Activated CD4-positive, alpha-beta T cell treated with anti-CD3 and anti-CD28 coated beads, Interleukin-2, amount 50 U/mL, for 1 hour (primary cell): ENCODE data around the gene GFER.
"Not testable (repeated sequence)": the region's sequence is repeated elsewhere in the genome, so short reads cannot be mapped to it uniquely, and the experiment has no call there.

Experiments
- DNase-seq: peaks from one replicate; pipeline ENCODE4 v3.0.0-alpha.2; 2020

GFER gene

GRCh38 chr16:2008009-2008526 is 24.1 kb downstream of the GFER start:
- DNase-seq: no peak

GRCh38 chr16:2008631-2009163 is 24.7 kb downstream of the GFER start:
- DNase-seq: no peak

DNA sequence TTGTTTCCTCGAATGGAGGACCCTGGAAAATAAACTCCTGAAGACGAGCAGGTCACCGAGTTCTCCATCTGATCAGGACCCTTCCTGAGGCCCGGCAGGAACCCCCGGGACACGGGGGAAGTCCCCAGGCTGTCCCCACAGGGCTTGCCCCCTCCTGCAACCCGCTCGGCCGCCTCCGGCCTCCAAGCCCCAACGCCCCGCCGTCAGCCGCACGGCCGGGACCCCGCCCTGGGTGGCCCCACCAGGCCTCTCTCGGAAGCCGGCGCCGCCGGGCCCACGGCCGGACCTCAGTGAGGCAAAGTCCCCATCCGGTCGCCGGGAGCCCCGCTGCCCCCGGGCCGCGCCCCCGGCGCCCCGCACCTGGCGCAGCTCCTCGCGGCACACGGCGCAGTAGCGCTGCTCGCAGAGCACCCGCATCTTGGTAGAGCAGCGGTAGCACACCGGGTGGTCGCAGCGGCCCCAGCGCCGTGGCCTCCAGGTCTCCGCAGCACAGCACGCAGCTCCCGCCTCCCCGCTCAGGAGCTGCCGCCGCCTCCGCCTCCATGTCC is 25.2 kb downstream of the GFER start:
- DNase-seq: no peak

- DNase-seq: peak; percentile 74
Observed at GRCh38 chr16:2009791-2010510, 26.0 kb downstream of the GFER start, which contains the start of gene ZNF598. Gene ZNF598 (minus strand): TSS chr16:2009821.

- DNase-seq: not testable (repeated sequence)
Observed at GRCh38 chr16:2011726-2012125, 27.7 kb downstream of the GFER start.

DNA sequence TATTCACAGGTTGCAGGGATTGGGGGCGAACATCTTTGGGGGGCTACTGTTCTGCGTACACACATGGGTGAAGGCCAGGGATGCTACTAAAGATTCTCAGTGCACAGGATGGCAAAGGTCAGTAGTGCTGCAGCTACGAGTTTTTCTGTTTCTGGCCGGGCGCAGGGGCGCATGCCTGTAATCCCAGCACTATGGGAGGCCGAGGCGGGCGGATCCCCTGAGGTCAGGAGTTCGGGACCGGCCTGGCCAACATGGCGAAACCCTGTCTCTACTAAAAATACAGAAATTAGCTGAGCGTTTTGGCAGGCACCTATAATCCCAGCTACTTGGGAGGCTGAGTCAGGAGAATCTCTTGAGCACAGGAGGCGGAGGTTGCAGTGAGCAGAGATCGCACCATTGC is 29.5 kb downstream of the GFER start:
- no peak for DNase-seq

DNA sequence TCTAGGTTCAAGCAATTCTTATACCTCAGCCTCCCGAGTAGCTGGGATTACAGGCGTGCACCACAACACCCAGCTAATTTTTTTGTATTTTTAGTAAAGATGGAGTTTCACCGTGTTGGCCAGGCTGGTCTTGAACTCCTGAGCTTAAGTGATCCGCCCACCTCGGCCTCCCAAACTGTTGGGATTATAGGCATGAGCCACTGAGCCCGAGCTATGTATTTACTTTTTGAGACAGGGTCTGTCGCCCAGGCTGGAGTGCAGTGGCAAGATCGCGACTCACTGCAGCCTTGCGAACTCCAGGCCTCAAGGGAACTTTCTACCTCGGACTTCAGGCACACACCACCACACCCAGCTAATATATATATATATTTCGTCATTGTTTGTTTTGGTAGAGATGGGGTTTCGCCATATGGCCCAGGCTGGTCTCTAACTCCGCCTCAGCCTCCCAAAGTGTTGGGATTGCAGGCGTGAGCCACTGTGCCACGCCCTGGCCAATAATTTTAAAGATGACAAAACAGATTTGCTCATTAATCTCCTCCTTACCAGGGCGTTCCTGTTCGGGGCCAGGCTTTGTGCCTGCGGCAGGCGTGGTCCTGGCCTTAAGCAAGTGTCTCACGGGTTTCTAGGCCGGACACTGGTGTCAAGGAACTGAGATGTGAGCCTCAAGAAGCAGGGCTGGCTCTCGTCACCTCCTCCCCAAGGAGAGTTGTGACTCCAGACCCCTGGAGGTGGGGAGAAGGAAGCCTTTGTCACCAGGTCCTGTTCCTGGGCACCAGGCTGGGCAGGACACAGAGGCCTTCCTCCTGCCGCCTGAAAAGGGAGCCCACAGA is 31.3 kb downstream of the GFER start:
- DNase-seq: no peak

- no peak for DNase-seq
Observed at GRCh38 chr16:2015947-2016208, 31.9 kb downstream of the GFER start.

DNA sequence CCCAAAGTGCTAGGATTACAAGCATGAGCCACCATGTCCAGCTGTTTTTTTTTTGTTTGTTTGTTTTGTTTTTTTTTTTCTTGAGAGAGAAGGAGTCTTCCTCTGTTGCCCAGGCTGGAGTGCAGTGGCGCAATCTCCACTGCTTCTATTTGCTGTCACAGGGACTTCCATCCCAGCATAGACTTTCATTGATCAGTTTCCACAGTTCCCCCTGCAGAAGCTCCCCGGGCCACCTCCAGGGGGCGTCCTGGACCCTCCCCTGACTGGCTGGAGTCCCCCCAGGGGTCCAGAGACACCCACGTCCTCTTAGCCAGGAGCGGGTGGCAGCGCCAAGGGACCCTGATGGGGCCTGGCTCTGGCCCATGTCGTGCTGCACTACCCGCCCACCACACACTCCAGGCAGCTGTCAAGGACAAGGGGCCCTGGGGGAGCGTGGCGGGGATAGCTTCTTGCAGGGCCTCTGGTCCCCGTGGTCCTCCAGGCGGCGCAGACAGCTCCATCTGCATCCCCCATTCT is 32.5 kb downstream of the GFER start:
- no peak for DNase-seq

- DNase-seq: no peak
Observed at GRCh38 chr16:2019518-2019920, 35.5 kb downstream of the GFER start, which contains the start of gene NPW. Gene NPW (plus strand): TSS chr16:2019785.

GRCh38 chr16:2019921-2020831 is 36.2 kb downstream of the GFER start:
- no peak for DNase-seq

DNA sequence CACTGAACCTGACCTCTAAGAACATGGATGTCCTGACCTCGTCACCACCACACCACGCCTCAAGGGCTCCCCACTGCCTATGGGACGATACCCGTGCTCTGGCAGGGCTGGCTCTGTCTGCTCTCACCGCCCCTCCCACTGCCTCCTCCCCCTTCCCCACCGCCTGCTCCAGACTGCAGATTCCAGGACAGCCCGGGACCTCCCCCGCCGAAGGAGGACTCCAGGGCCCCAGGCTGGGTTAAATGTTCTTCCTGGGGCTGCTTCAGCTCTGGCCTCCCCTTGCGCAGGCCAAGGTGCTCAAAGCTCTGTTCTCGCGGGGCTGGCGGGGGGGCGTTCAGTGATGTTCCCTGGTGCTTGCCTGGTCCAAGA is 38.7 kb downstream of the GFER start:
- DNase-seq: no peak

DNA sequence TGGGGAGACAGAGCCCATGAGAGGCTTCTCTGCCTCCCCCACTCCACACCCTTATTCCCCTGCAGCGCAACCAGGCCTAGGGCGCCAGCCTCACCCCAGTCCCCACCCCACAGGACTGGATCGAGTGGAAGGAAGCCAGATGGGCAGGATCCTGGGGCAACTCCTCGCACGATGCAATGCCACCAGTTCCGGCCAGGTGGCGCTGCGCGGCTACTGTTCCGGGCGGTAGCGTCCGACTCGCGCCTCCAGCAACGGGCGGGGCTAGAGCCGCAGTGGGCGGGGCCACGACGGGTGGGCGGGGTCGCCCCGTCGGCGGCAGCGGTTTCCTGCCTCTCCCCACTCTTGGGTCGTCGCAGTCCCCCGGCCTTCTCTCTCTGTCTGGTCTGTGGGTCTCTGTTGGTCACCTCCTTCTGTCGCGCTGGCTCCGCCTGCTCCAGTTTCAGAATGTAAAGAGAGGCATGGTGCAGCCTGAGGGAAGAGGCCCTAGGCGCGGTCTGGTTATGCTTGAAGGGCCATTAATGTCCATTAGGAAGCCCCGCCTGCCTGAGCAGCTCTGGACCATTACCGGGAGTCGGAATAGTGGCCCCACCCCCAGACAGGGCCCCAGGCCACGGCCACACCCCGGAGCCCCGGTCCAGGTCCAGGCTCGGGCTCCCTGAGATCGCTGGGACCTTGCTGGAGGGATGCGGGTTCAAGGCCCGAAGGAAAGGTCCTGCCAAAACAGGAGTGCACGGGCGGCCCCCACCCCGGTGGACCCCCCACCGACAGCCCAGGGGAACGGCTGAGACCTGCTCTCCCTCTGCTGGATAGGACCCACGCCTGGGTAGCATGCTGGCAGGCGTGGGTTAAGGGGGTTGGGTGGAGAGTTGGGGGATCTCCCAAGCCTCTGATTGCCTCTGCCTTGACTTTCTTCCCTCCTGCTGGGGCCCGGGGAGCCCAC is 39.4 kb downstream of the GFER start:
- DNase-seq: peak; percentile 95

GRCh38 chr16:2024032-2024420 is 40.0 kb downstream of the GFER start:
- DNase-seq: no peak

DNA sequence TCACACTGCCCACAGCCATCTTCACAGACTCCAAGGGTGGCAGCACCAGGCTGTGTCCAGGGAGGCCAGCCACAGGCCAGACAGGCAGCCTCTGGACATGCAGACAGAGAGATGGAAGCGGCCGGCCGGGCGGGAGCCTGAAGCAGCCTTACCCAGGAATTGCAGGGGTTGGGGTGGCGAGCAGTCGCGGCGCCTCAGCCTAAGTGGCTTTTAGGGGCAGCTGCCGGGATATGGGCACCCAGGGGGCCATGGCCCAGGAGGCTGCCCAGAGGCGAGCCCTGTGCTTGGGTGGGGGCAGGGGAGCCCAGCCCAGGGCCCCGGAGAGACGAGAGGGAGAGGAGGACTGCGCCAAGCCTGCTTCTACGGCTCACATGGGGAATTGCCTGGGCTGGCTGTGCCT is 41.3 kb downstream of the GFER start:
- DNase-seq: no peak

- no peak for DNase-seq
Observed at GRCh38 chr16:2025878-2026460, 42.0 kb downstream of the GFER start.

- DNase-seq: no peak
Observed at GRCh38 chr16:2026461-2027023, 42.5 kb downstream of the GFER start, which contains the start of gene NHERF2. Gene NHERF2 (plus strand): TSS chr16:2026902. CDS start chr16:2027006, 104 bp downstream.

DNA sequence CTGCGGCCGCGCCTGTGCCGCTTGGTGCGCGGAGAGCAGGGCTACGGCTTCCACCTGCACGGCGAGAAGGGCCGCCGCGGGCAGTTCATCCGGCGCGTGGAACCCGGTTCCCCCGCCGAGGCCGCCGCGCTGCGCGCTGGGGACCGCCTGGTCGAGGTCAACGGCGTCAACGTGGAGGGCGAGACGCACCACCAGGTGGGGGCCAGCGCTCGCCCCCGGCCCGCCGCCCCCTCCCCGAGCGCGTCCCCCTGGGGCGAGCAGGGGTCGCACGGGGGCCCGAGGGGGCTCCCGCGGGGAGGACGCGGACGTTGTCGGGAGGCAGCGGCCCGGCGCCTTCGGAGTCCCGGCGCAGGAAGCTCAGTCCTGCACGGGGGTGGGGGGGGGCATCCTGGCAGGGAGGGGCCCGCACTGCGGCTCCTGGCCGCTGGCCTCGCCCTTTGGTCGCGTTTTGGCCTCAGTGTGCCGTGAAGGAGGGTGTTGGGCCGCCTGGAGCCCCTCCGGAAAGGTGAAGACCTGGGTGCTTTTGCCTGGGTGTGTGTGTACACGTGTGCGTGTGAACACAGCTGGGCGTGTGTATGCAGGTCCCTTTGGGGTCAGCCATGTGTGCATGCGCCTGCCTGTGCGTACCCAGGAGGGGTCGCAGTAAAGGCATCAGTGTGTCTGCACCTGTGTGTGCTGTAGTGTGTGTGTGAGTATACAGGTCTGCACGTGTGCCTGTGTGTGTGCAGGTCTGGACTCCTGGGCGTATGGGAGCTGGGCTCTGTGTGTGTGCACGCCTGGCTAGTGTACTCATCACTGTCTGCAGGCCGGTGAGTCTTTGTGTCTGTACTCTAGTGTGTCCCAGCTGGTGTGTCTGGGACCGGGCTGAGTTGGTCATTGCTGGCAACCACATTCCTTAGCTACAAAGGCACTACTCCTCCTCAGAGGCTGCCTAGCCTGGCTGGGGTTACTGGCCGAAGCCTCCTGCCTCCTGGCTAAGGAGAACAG is 43.3 kb downstream of the GFER start:
- no peak for DNase-seq

- no peak for DNase-seq
Observed at GRCh38 chr16:2028146-2028545, 44.2 kb downstream of the GFER start.
